Neutrophil (primary cell): Measurements from ENCODE around the gene DNPEP.
A peak's percentile ranks its signal among the peaks of the same experiment; 100 is the strongest.

Source experiments
- H3K27ac ChIP-seq: fragments of 200-600 bp; sonication (generic); 2 replicates; pipeline ENCODE4 v1.5.1; 2016; ENCODE audit warnings: mild to moderate bottlenecking, moderate library complexity
- H3K27me3 ChIP-seq: fragments of 200-600 bp; sonication (generic); 2 replicates; pipeline ENCODE4 v1.6.0; 2016; ENCODE audit warnings: mild to moderate bottlenecking
- H3K36me3 ChIP-seq: fragments of 200-600 bp; sonication (generic); 2 replicates; pipeline ENCODE4 v1.5.1; 2017
- H3K4me1 ChIP-seq, 2 experiments: fragments of 200-600 bp in 1 of 2; sonication (generic) in 1 of 2; 1 replicate in 1 of 2; 2 replicates in 1 of 2; pipeline versions ENCODE4 v1.5.1 to v1.6.1; 2013 to 2016; ENCODE audit warnings: low read depth in 1 of 2, low read length in 1 of 2, mild to moderate bottlenecking in 1 of 2, moderate library complexity in 1 of 2; ENCODE audit not compliant: control insufficient read depth in 1 of 2, insufficient read depth in 1 of 2
- H3K4me3 ChIP-seq, 2 experiments: fragments of 200-600 bp in 1 of 2; sonication (generic) in 1 of 2; 1 replicate in 1 of 2; 2 replicates in 1 of 2; pipeline ENCODE4 v1.5.1; 2013 to 2016; ENCODE audit warnings: low read depth in 1 of 2, low read length in 1 of 2, mild to moderate bottlenecking in 1 of 2, moderate library complexity in 1 of 2
- H3K9me3 ChIP-seq: fragments of 200-600 bp; sonication (generic); 2 replicates; pipeline ENCODE4 v1.5.1; 2016
- CTCF ChIP-seq: fragments of 200-600 bp; sonication (generic); IDR thresholded peaks from 2 replicates; pipeline ENCODE4 v1.5.1; 2016; ENCODE audit warnings: antibody characterized with exemption

Gene DNPEP

GRCh38 chr2:219405451-219405850, 17.7 kb upstream of the DNPEP start:
- Histone ChIP-seq H3K9me3 (no peaks in the 10 kb centered on the region), H3K4me3 (no peak overlapping the region), H3K27ac (no peak overlapping the region), H3K27me3 (peaks cover 50% of the 10 kb centered on the region), H3K36me3 (no peaks in the 10 kb centered on the region), H3K4me1 (peaks cover 9 to 20% of the 10 kb centered on the region in 2 experiments)
- no peak for TF ChIP-seq CTCF

- Histone ChIP-seq H3K4me1 (peaks cover 9 to 20% of the 10 kb centered on the region in 2 experiments), H3K9me3 (no peaks in the 10 kb centered on the region), H3K36me3 (no peaks in the 10 kb centered on the region), H3K4me3 (no peak overlapping the region), H3K27me3 (peaks cover 50% of the 10 kb centered on the region), H3K27ac (no peak overlapping the region)
- TF ChIP-seq CTCF, result no peak
Observed at GRCh38 chr2:219404954-219405353, 17.2 kb upstream of the DNPEP start.

- peaks cover 9 to 20% of the 10 kb centered on the region in 2 experiments for H3K4me1 ChIP-seq
- peaks cover 49% of the 10 kb centered on the region for H3K27me3 ChIP-seq
- no peak overlapping the region for H3K27ac ChIP-seq
- H3K9me3 ChIP-seq, result no peaks in the 10 kb centered on the region
- no peak overlapping the region for H3K4me3 ChIP-seq
- no peaks in the 10 kb centered on the region for H3K36me3 ChIP-seq
- TF ChIP-seq CTCF, result no peak
Observed at GRCh38 chr2:219404291-219404910, 16.7 kb upstream of the DNPEP start.

- H3K4me1 ChIP-seq, result peaks cover 9 to 20% of the 10 kb centered on the region in 2 experiments
- no peak for TF ChIP-seq CTCF
- no peaks in the 10 kb centered on the region for H3K9me3 ChIP-seq
- H3K36me3 ChIP-seq, result no peaks in the 10 kb centered on the region
- no peak overlapping the region for H3K27ac ChIP-seq
- H3K27me3 ChIP-seq, result peaks cover 44% of the 10 kb centered on the region
- no peak overlapping the region for H3K4me3 ChIP-seq
Observed at GRCh38 chr2:219403861-219404260, 16.1 kb upstream of the DNPEP start.

- H3K36me3 ChIP-seq, result no peaks in the 10 kb centered on the region
- no peak overlapping the region for H3K4me3 ChIP-seq
- peaks cover 34% of the 10 kb centered on the region for H3K27me3 ChIP-seq
- no peak overlapping the region for H3K27ac ChIP-seq
- peak; percentile 71 for TF ChIP-seq CTCF
- peaks cover 11 to 24% of the 10 kb centered on the region in 2 experiments for H3K4me1 ChIP-seq
- H3K9me3 ChIP-seq, result no peaks in the 10 kb centered on the region
Observed at GRCh38 chr2:219402665-219403515, 15.2 kb upstream of the DNPEP start.
